Tibial artery (tissue), 4 donors: ENCODE data around the gene THSD7A.

Experiments used
- DNase-seq, 2 donors: peaks; one replicate each; pipeline ENCODE4 v3.0.0-alpha.2; 2019
- H3K27ac ChIP-seq, 2 donors: fragments of 200-600 bp; sonication (generic) in 1 of 2; 1 replicate in 1 of 2; 2 replicates in 1 of 2; pipeline ENCODE4 v1.5.1; 2018 to 2019; ENCODE audit warnings: mild to moderate bottlenecking in 1 of 2
- H3K27me3 ChIP-seq, 2 donors: fragments of 200-600 bp; sonication (generic) in 1 of 2; one replicate each; pipeline versions ENCODE4 v1.5.1 to v1.6.0; 2016 to 2019
- H3K36me3 ChIP-seq, 3 donors: fragments of 200-600 bp; sonication (generic) in 2 of 3; one replicate each; pipeline ENCODE4 v1.5.1; 2016 to 2019; ENCODE audit warnings: mild to moderate bottlenecking in 2 of 3
- H3K4me1 ChIP-seq, 4 donors: fragments of 200-600 bp; sonication (generic) in 2 of 4; 1 replicate in 3 of 4; 2 replicates in 1 of 4; pipeline ENCODE4 v1.5.1; 2016 to 2019
- H3K4me3 ChIP-seq, 2 donors: fragments of 200-600 bp; sonication (generic) in 1 of 2; 1 replicate in 1 of 2; 2 replicates in 1 of 2; pipeline ENCODE4 v1.5.1; 2018 to 2019; ENCODE audit warnings: mild to moderate bottlenecking in 2 of 2
- H3K9me3 ChIP-seq, 3 donors: fragments of 200-600 bp; sonication (generic) in 1 of 3; one replicate each; pipeline ENCODE4 v1.5.1; 2016 to 2019
- CTCF ChIP-seq, 2 experiments: fragments of 200-600 bp in 1 of 2; fragments of 450-650 bp in 1 of 2; IDR thresholded peaks; one replicate each; pipeline ENCODE4 v1.5.1; 2017 to 2019; ENCODE audit warnings: antibody characterized with exemption in 2 of 2, mild to moderate bottlenecking in 1 of 2, moderate library complexity in 1 of 2
- intact Hi-C: fragments of 100-400 bp; cut with DNase I; formaldehyde crosslinking; loops from one replicate; pipeline ENCODE4 v1.15.0; 2023; ENCODE audit warnings: low total_unique reads

Gene THSD7A

GRCh38 chr7:11327633-11328032 is 504.4 kb downstream of the THSD7A start:
- no peaks in the 10 kb centered on the region for H3K4me1 ChIP-seq
- H3K27ac ChIP-seq = no peak overlapping the region
- intact Hi-C loops = no loop called here
- no peak overlapping the region for H3K4me3 ChIP-seq
- no peaks in the 10 kb centered on the region for H3K27me3 ChIP-seq
- no peaks in the 10 kb centered on the region for H3K36me3 ChIP-seq
- TF ChIP-seq CTCF (IDR thresholded peaks at IDR 0.05) = no peak
- no peak for DNase-seq
- no peaks in the 10 kb centered on the region for H3K9me3 ChIP-seq
